HEK293 (cell line): ENCODE results near the gene JADE3.

Source experiments
- CTCF ChIA-PET: fragments of 350-600 bp; formaldehyde crosslinking; extraction: SDS; loops from one replicate; lab custom pipeline; 2021; ENCODE audit warnings: antibody characterized with exemption; lab: Yijun Ruan, JAX
- POLR2A ChIA-PET: fragments of 300-600 bp; formaldehyde crosslinking; extraction: SDS; loops from one replicate; lab custom pipeline; 2020; ENCODE audit warnings: antibody characterized with exemption, inconsistent platforms; lab: Yijun Ruan, JAX
- H3K27ac ChIP-seq: fragments of 200-500 bp; sonication (Bioruptor generic); 2 replicates; pipeline ENCODE4 v1.5.1; 2014; ENCODE audit warnings: low read depth, low read length, control low read depth, inconsistent platforms; ENCODE audit errors: extremely low read depth
- H3K36me3 ChIP-seq, 2 experiments: fragments of 200-500 bp in 1 of 2; sonication (Bioruptor generic) in 1 of 2; 1 replicate in 1 of 2; 2 replicates in 1 of 2; pipeline ENCODE4 v1.5.1; 2014 to 2017; ENCODE audit warnings: inconsistent platforms in 2 of 2, low read length in 2 of 2; ENCODE audit not compliant: control insufficient read depth in 2 of 2, insufficient read depth in 1 of 2
- H3K4me1 ChIP-seq: fragments of 200-500 bp; sonication (Bioruptor generic); 2 replicates; pipeline ENCODE4 v1.5.1; 2014; ENCODE audit warnings: mild to moderate bottlenecking, low read length, inconsistent platforms; ENCODE audit not compliant: control insufficient read depth, insufficient read depth
- H3K4me3 ChIP-seq: 2 replicates; pipeline ENCODE4 v1.5.1; 2011; ENCODE audit warnings: low read depth, mild to moderate bottlenecking, control low read depth, low read length, moderate library complexity
- H3K9me3 ChIP-seq: fragments of 200-500 bp; sonication (Bioruptor generic); 2 replicates; pipeline ENCODE4 v1.5.1; 2014; ENCODE audit warnings: low read depth, low read length, inconsistent platforms; ENCODE audit not compliant: control insufficient read depth, insufficient read depth
- BCL11A ChIP-seq: fragments of 450-650 bp; formaldehyde crosslinking; IDR thresholded peaks from 2 replicates; pipeline ENCODE4 v1.5.1; 2016; ENCODE audit warnings: low read depth, missing biosample characterization, missing genetic modification characterization
- IKZF3 ChIP-seq: fragments of 450-650 bp; IDR thresholded peaks from 2 replicates; pipeline ENCODE4 v1.5.0; 2018; ENCODE audit warnings: missing biosample characterization, mild to moderate bottlenecking, missing genetic modification characterization, moderate library complexity
- KLF1 ChIP-seq: fragments of 450-650 bp; formaldehyde crosslinking; IDR thresholded peaks from 2 replicates; pipeline ENCODE4 v1.5.1; 2016; ENCODE audit warnings: missing biosample characterization, missing genetic modification characterization
- OVOL3 ChIP-seq: fragments of 450-650 bp; formaldehyde crosslinking; IDR thresholded peaks from 2 replicates; pipeline ENCODE4 v1.5.1; 2016; ENCODE audit warnings: missing biosample characterization, missing genetic modification characterization
- SALL2 ChIP-seq: fragments of 450-650 bp; formaldehyde crosslinking; IDR thresholded peaks from 2 replicates; pipeline ENCODE4 v1.5.0; 2017; ENCODE audit warnings: missing biosample characterization, mild to moderate bottlenecking, missing genetic modification characterization, borderline replicate concordance
- ZNF10 ChIP-seq: fragments of 450-650 bp; formaldehyde crosslinking; IDR thresholded peaks from 2 replicates; pipeline ENCODE4 v1.5.1; 2017; ENCODE audit warnings: missing biosample characterization, missing genetic modification characterization
- ZNF112 ChIP-seq: fragments of 450-650 bp; formaldehyde crosslinking; IDR thresholded peaks from 2 replicates; pipeline ENCODE4 v1.5.0; 2017; ENCODE audit warnings: missing biosample characterization, missing genetic modification characterization
- ZNF140 ChIP-seq: fragments of 450-650 bp; formaldehyde crosslinking; IDR thresholded peaks from 2 replicates; pipeline ENCODE4 v1.5.1; 2016; ENCODE audit warnings: missing biosample characterization, missing genetic modification characterization
- ZNF2 ChIP-seq: fragments of 450-650 bp; formaldehyde crosslinking; IDR thresholded peaks from 2 replicates; pipeline ENCODE4 v1.5.1; 2016; ENCODE audit warnings: missing biosample characterization, missing genetic modification characterization
- ZNF274 ChIP-seq, 2 experiments: fragments of 200-500 bp in 1 of 2; fragments of 450-650 bp in 1 of 2; sonication (Bioruptor generic) in 1 of 2; formaldehyde crosslinking in 1 of 2; IDR thresholded peaks; 2 replicates each; pipeline versions ENCODE4 v1.5.1 to v1.6.1; 2014 to 2016; ENCODE audit warnings: borderline replicate concordance in 1 of 2, inconsistent platforms in 1 of 2, low read length in 1 of 2, missing biosample characterization in 1 of 2, missing genetic modification characterization in 1 of 2
- ZNF280C ChIP-seq: fragments of 450-650 bp; formaldehyde crosslinking; IDR thresholded peaks from 2 replicates; pipeline ENCODE4 v1.5.1; 2016; ENCODE audit warnings: missing biosample characterization, missing genetic modification characterization
- ZNF350 ChIP-seq: fragments of 450-650 bp; formaldehyde crosslinking; IDR thresholded peaks from 2 replicates; pipeline ENCODE4 v1.5.0; 2017; ENCODE audit warnings: missing biosample characterization, mild to moderate bottlenecking, missing genetic modification characterization
- ZNF37A ChIP-seq: fragments of 450-650 bp; IDR thresholded peaks from 2 replicates; pipeline ENCODE4 v1.5.1; 2018; ENCODE audit warnings: missing biosample characterization, missing genetic modification characterization
- ZNF394 ChIP-seq: fragments of 450-650 bp; formaldehyde crosslinking; IDR thresholded peaks from 2 replicates; pipeline ENCODE4 v1.5.1; 2016; ENCODE audit warnings: missing biosample characterization, missing genetic modification characterization, mild to moderate bottlenecking, moderate library complexity, borderline replicate concordance
- ZNF398 ChIP-seq: fragments of 450-650 bp; formaldehyde crosslinking; IDR thresholded peaks from 2 replicates; pipeline ENCODE4 v1.5.1; 2017; ENCODE audit warnings: missing biosample characterization, missing genetic modification characterization
- ZNF544 ChIP-seq: fragments of 450-650 bp; formaldehyde crosslinking; IDR thresholded peaks from 2 replicates; pipeline ENCODE4 v1.5.0; 2017; ENCODE audit warnings: missing biosample characterization, missing genetic modification characterization
- ZNF558 ChIP-seq: fragments of 450-650 bp; formaldehyde crosslinking; IDR thresholded peaks from 2 replicates; pipeline ENCODE4 v1.5.1; 2016; ENCODE audit warnings: missing biosample characterization, missing genetic modification characterization
- ZNF843 ChIP-seq: fragments of 450-650 bp; formaldehyde crosslinking; IDR thresholded peaks from 2 replicates; pipeline ENCODE4 v1.5.1; 2016; ENCODE audit warnings: missing biosample characterization, missing genetic modification characterization
- TF ChIP-seq, protein P1 (sequence below): fragments of 450-650 bp; formaldehyde crosslinking; IDR thresholded peaks from 2 replicates; pipeline ENCODE4 v1.5.1; 2016; ENCODE audit warnings: missing biosample characterization, missing genetic modification characterization
- TF ChIP-seq, protein P2 (sequence below): fragments of 450-650 bp; formaldehyde crosslinking; IDR thresholded peaks from 2 replicates; pipeline ENCODE4 v1.5.1; 2016; ENCODE audit warnings: missing biosample characterization, missing genetic modification characterization
- TF ChIP-seq, protein P3 (sequence below): fragments of 450-650 bp; formaldehyde crosslinking; IDR thresholded peaks from 2 replicates; pipeline ENCODE4 v1.5.1; 2016; ENCODE audit warnings: missing biosample characterization, missing genetic modification characterization, borderline replicate concordance
- TF ChIP-seq, protein P4 (sequence below): sonication (generic); formaldehyde crosslinking; IDR thresholded peaks from 2 replicates; pipeline ENCODE4 v1.8.1; 2022; ENCODE audit warnings: mild to moderate bottlenecking, moderate library complexity, missing genetic modification reagents

JADE3 gene

DNA sequence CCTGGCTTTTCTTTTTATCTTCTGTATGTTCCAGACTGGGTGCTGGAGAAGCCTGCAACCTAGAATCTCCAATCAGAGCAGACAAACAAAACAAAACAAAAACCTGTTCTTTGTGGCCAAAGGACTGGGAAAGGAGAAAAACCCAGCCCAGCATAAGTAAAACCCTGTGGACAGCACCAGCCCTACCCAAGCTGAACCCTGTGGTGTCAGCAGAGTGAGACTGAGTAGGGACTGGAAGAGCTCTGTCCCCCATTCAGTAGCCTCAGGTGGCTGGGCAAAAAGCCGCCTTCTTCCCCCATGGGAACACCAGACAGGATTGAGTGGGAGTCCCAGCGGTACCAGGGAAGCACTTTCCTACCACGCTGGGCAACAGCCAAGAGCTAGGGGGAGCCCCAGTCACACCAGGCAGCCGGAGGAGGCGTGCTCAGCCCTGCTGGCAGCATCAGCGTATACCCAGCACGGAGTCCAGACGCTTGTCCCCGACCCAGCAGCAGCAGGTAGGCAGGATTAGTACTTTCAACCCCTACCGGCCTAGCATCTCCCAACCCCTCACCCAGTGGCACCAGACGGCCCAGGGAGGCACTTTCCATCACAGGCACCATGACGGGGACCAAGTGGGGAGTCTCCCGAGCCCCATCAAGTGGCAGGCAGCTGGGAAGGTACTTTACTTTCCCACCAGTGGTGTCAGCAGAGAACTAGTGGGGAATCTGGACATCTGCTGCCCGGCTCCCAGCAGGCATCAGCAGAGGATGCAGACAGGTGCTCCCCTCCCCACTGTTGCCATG is 8.6 kb upstream of the JADE3 start:
- POLR2A ChIA-PET = interaction anchor here (1.3 kb wide), 1 partner anchor 67 kb away, joined by 3 read pairs; the partner anchor contains the start of gene RP2
- no peak for TF ChIP-seq ZNF843 (tag by site-specific recombination)
- TF ChIP-seq ZNF280C (tag by site-specific recombination) = no peak
- peak; percentile 82 for TF ChIP-seq ZNF2 (tag by site-specific recombination)
- no peak for TF ChIP-seq OVOL3
- TF ChIP-seq BCL11A = no peak
- no peak for TF ChIP-seq ZNF274 (IDR thresholded peaks at IDR 0.05; ENCODE audit: low read length)
- TF ChIP-seq ZNF274 (tag by site-specific recombination; IDR thresholded peaks at IDR 0.05; ENCODE audit: borderline replicate concordance) = no peak
- TF ChIP-seq, protein P1, sequence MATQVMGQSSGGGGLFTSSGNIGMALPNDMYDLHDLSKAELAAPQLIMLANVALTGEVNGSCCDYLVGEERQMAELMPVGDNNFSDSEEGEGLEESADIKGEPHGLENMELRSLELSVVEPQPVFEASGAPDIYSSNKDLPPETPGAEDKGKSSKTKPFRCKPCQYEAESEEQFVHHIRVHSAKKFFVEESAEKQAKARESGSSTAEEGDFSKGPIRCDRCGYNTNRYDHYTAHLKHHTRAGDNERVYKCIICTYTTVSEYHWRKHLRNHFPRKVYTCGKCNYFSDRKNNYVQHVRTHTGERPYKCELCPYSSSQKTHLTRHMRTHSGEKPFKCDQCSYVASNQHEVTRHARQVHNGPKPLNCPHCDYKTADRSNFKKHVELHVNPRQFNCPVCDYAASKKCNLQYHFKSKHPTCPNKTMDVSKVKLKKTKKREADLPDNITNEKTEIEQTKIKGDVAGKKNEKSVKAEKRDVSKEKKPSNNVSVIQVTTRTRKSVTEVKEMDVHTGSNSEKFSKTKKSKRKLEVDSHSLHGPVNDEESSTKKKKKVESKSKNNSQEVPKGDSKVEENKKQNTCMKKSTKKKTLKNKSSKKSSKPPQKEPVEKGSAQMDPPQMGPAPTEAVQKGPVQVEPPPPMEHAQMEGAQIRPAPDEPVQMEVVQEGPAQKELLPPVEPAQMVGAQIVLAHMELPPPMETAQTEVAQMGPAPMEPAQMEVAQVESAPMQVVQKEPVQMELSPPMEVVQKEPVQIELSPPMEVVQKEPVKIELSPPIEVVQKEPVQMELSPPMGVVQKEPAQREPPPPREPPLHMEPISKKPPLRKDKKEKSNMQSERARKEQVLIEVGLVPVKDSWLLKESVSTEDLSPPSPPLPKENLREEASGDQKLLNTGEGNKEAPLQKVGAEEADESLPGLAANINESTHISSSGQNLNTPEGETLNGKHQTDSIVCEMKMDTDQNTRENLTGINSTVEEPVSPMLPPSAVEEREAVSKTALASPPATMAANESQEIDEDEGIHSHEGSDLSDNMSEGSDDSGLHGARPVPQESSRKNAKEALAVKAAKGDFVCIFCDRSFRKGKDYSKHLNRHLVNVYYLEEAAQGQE (tag by site-specific recombination) = peak; percentile 76
- no peak for TF ChIP-seq KLF1 (tag by site-specific recombination)
- TF ChIP-seq ZNF10 (tag by site-specific recombination) = no peak
- TF ChIP-seq, protein P2, sequence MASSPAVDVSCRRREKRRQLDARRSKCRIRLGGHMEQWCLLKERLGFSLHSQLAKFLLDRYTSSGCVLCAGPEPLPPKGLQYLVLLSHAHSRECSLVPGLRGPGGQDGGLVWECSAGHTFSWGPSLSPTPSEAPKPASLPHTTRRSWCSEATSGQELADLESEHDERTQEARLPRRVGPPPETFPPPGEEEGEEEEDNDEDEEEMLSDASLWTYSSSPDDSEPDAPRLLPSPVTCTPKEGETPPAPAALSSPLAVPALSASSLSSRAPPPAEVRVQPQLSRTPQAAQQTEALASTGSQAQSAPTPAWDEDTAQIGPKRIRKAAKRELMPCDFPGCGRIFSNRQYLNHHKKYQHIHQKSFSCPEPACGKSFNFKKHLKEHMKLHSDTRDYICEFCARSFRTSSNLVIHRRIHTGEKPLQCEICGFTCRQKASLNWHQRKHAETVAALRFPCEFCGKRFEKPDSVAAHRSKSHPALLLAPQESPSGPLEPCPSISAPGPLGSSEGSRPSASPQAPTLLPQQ (tag by site-specific recombination) = no peak
- no peak for TF ChIP-seq ZNF544 (tag by site-specific recombination)
- TF ChIP-seq, protein P3, sequence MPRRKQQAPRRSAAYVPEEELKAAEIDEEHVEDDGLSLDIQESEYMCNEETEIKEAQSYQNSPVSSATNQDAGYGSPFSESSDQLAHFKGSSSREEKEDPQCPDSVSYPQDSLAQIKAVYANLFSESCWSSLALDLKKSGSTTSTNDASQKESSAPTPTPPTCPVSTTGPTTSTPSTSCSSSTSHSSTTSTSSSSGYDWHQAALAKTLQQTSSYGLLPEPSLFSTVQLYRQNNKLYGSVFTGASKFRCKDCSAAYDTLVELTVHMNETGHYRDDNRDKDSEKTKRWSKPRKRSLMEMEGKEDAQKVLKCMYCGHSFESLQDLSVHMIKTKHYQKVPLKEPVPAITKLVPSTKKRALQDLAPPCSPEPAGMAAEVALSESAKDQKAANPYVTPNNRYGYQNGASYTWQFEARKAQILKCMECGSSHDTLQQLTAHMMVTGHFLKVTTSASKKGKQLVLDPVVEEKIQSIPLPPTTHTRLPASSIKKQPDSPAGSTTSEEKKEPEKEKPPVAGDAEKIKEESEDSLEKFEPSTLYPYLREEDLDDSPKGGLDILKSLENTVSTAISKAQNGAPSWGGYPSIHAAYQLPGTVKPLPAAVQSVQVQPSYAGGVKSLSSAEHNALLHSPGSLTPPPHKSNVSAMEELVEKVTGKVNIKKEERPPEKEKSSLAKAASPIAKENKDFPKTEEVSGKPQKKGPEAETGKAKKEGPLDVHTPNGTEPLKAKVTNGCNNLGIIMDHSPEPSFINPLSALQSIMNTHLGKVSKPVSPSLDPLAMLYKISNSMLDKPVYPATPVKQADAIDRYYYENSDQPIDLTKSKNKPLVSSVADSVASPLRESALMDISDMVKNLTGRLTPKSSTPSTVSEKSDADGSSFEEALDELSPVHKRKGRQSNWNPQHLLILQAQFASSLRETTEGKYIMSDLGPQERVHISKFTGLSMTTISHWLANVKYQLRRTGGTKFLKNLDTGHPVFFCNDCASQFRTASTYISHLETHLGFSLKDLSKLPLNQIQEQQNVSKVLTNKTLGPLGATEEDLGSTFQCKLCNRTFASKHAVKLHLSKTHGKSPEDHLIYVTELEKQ = no peak
- TF ChIP-seq ZNF112 (tag by site-specific recombination) = no peak
- TF ChIP-seq, protein P4, sequence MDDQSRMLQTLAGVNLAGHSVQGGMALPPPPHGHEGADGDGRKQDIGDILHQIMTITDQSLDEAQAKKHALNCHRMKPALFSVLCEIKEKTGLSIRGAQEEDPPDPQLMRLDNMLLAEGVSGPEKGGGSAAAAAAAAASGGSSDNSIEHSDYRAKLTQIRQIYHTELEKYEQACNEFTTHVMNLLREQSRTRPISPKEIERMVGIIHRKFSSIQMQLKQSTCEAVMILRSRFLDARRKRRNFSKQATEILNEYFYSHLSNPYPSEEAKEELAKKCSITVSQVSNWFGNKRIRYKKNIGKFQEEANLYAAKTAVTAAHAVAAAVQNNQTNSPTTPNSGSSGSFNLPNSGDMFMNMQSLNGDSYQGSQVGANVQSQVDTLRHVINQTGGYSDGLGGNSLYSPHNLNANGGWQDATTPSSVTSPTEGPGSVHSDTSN (CRISPR knock-in tag) = peak; percentile 49; the same call in 1 of the 2 replicates
- TF ChIP-seq SALL2 (tag by site-specific recombination) = no peak
- TF ChIP-seq ZNF350 (tag by site-specific recombination) = no peak
- peak; percentile 42; the same call in 1 of the 2 replicates for TF ChIP-seq ZNF394 (tag by site-specific recombination)
- TF ChIP-seq ZNF558 = no peak
- TF ChIP-seq IKZF3 = peak; percentile 85
- TF ChIP-seq ZNF398 (tag by site-specific recombination) = no peak
- no peak for TF ChIP-seq ZNF37A (tag by site-specific recombination)
- no peak for TF ChIP-seq ZNF140

More for the DNA sequence above, 8.6 kb upstream of the JADE3 start:
- Histone ChIP-seq H3K4me3 (peak overlapping the region; percentile 33), H3K27ac (no peak overlapping the region), H3K36me3 (no peaks in the 10 kb centered on the region), H3K4me1 (peaks cover 2% of the 10 kb centered on the region; the same call in 1 of the 2 replicates), H3K9me3 (no peaks in the 10 kb centered on the region)
- CTCF ChIA-PET = interaction anchor here (0.5 to 2.7 kb wide), 35 partner anchors 11 to 234 kb away, joined by 3 to 24 read pairs (median 4); partner anchors contain the start of gene RP2
